NCI-H1694 treated with DMSO at 0.1 percent for 48 hours (cell line): Measurements from ENCODE around the gene HYAL2.
"Not testable (repeated sequence)": the region's sequence is repeated elsewhere in the genome, so short reads cannot be mapped to it uniquely, and the experiment has no call there.

Experiments
- DNase-seq: peaks from one replicate; lab custom pipeline; 2025; lab: John Stamatoyannopoulos, UW

The HYAL2 gene

GRCh38 chr3:50289130-50289529 is 33.4 kb downstream of the HYAL2 start:
- DNase-seq, result no peak

GRCh38 chr3:50288387-50289007 is 34.0 kb downstream of the HYAL2 start:
- no peak for DNase-seq

- DNase-seq, result no peak
Observed at GRCh38 chr3:50287262-50287661, 35.3 kb downstream of the HYAL2 start.

GRCh38 chr3:50286322-50287227 is 36.0 kb downstream of the HYAL2 start:
- no peak for DNase-seq

- not testable (repeated sequence) for DNase-seq
Observed at GRCh38 chr3:50284121-50284520, 38.4 kb downstream of the HYAL2 start.

- DNase-seq, result no peak
Observed at GRCh38 chr3:50279255-50280016, 43.1 kb downstream of the HYAL2 start.

- DNase-seq, result no peak
Observed at GRCh38 chr3:50278880-50279224, 43.7 kb downstream of the HYAL2 start, which contains the start of gene LSMEM2. Gene LSMEM2, plus strand, starts transcription at chr3:50279087. Its CDS starts 27 bp downstream, at chr3:50279114.

- DNase-seq, result no peak
Observed at GRCh38 chr3:50278123-50278879, 44.2 kb downstream of the HYAL2 start.

GRCh38 chr3:50276762-50277101 is 45.8 kb downstream of the HYAL2 start:
- DNase-seq, result no peak

- no peak for DNase-seq
Observed at GRCh38 chr3:50275996-50276761, 46.4 kb downstream of the HYAL2 start.

GRCh38 chr3:50275141-50275995 is 47.2 kb downstream of the HYAL2 start:
- DNase-seq, result no peak

GRCh38 chr3:50274371-50275104 is 48.0 kb downstream of the HYAL2 start:
- peak; percentile 16 for DNase-seq

GRCh38 chr3:50273689-50274065 is 48.9 kb downstream of the HYAL2 start:
- DNase-seq, result no peak

- DNase-seq, result no peak
Observed at GRCh38 chr3:50272911-50273688, 49.4 kb downstream of the HYAL2 start.

GRCh38 chr3:50272538-50272910 is 50.0 kb downstream of the HYAL2 start:
- not testable (repeated sequence) for DNase-seq

- DNase-seq, result no peak
Observed at GRCh38 chr3:50271314-50271936, 51.1 kb downstream of the HYAL2 start.

- DNase-seq, result no peak
Observed at GRCh38 chr3:50270422-50271224, 51.9 kb downstream of the HYAL2 start.
